Measurements from ENCODE around the gene PRKAR1B. TPM values are rescaled to one million over a fixed set of nuclear protein-coding genes. Genes with fewer than 3 reads are reported as not detected.

Gene PRKAR1B
- total RNA-seq, 1 experiment from 2014 or later, result 62.0 TPM

DNA sequence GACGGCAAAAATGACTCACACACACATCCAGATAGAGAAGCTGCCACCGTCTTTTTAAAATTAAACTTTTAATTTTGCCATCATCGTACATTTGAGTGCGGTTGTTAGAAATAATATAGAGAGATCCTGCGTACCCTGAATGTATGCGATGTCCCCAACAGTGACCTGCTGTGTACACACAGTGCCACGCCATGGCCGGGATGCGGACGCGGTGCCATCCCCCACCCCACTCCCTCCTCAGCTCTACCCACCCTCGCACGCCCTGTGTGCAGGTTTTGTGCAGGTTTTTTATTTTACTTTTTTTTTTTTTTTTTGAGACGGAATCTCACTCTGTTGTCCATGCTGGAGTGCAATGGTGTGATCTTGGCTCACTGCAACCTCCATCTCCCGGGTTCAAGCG is 148.7 kb downstream of the PRKAR1B start:
- Histone ChIP-seq H3K4me1 (ENCODE audit: control insufficient read depth, insufficient read depth, low read length) (no peaks in the 10 kb centered on the region), H3K27ac (ENCODE audit: low read length) (no peak overlapping the region), H3K36me3 (ENCODE audit: control insufficient read depth, insufficient read depth, low read length) (no peaks in the 10 kb centered on the region), H3K27me3 (ENCODE audit: control insufficient read depth, insufficient read depth, low read length) (no peaks in the 10 kb centered on the region), H3K4me3 (ENCODE audit: low read depth in 2 of 2, low read length in 2 of 2) (no peak overlapping the region), H3K9me3 (ENCODE audit: control insufficient read depth, insufficient read depth, low read depth, low read length) (no peaks in the 10 kb centered on the region)
- no TSS peak for BruUV-seq (replicated peaks)
- ChIA-PET POLR2A (no interaction called here), CTCF (no interaction called here)
- DNase-seq (ENCODE audit: low read depth, low spot score), result no peak
- in situ Hi-C loops (cut with HindIII; ENCODE audit: low pct_unique_long_range_greater_than_20kb, low sequenced_read_pairs) (no loop called here), intact Hi-C loops (cut with micrococcal nuclease; ENCODE audit: unreplicated experiment) (no loop called here)
- ATAC-seq, result no peak
- TF ChIP-seq REST (IDR thresholded peaks at IDR 0.05; ENCODE audit: insufficient read depth in 1 of 2, low read depth in 2 of 2, low read length in 1 of 2) (no peak), CTCF (IDR thresholded peaks at IDR 0.05) (no peak), POLR2AphosphoS5 (IDR thresholded peaks at IDR 0.05; ENCODE audit: low read depth, low read length) (no peak), SIN3A (IDR thresholded peaks at IDR 0.05; ENCODE audit: borderline replicate concordance, insufficient read depth, low read depth, low read length) (no peak), TCF7L2 (IDR thresholded peaks at IDR 0.05; ENCODE audit: low read depth, low read length) (no peak)

DNA sequence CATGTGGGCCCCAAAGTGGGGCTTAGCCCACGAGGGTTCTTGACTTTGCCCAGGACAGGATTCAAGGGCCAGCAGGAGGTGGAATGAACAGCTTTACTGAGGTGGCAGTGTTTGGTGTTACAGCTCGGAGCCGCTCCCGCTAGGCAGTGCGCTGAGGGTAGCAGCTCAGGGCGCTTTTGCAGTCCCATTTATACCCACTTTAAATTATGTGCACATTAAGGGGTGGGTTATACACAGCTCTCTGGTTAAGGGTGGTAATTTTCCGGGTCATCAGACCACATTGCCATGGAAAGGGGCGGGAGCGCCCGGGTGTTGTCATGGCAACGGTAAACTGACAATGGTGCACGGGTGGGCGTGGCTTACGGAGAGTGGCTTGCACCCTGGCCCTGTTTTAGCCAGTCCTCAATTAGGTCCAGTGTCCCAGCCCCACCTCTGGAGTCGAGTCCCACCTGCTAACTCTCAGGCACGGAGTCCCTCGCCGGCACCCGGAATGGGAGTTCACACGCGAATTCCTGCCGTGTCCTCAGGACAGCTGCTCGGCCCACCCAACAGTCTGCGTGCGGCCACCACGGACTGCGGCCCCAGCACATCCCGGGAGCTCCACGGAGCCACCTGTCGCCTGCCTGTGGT is 149.2 kb downstream of the PRKAR1B start:
- DNase-seq (ENCODE audit: low read depth, low spot score) (no peak), ATAC-seq (no peak)
- ChIA-PET CTCF (no interaction called here), POLR2A (no interaction called here)
- no peaks in the 10 kb centered on the region for H3K27me3 ChIP-seq (ENCODE audit: control insufficient read depth, insufficient read depth, low read length)
- H3K4me3 ChIP-seq (ENCODE audit: low read depth in 2 of 2, low read length in 2 of 2), result no peak overlapping the region
- H3K4me1 ChIP-seq (ENCODE audit: control insufficient read depth, insufficient read depth, low read length), result no peaks in the 10 kb centered on the region
- no peak overlapping the region for H3K27ac ChIP-seq (ENCODE audit: low read length)
- intact Hi-C loops (cut with micrococcal nuclease; ENCODE audit: unreplicated experiment) (no loop called here), in situ Hi-C loops (cut with HindIII; ENCODE audit: low pct_unique_long_range_greater_than_20kb, low sequenced_read_pairs) (no loop called here)
- no peak for TF ChIP-seq POLR2AphosphoS5 (IDR thresholded peaks at IDR 0.05; ENCODE audit: low read depth, low read length)
- TF ChIP-seq SIN3A (IDR thresholded peaks at IDR 0.05; ENCODE audit: borderline replicate concordance, insufficient read depth, low read depth, low read length), result no peak
- TF ChIP-seq TCF7L2 (IDR thresholded peaks at IDR 0.05; ENCODE audit: low read depth, low read length), result no peak
- TF ChIP-seq CTCF (IDR thresholded peaks at IDR 0.05), result no peak
- TF ChIP-seq REST (IDR thresholded peaks at IDR 0.05; ENCODE audit: insufficient read depth in 1 of 2, low read depth in 2 of 2, low read length in 1 of 2), result no peak
- no peaks in the 10 kb centered on the region for H3K36me3 ChIP-seq (ENCODE audit: control insufficient read depth, insufficient read depth, low read length)
- H3K9me3 ChIP-seq (ENCODE audit: control insufficient read depth, insufficient read depth, low read depth, low read length), result no peaks in the 10 kb centered on the region
- BruUV-seq (replicated peaks), result no TSS peak
